Epithelial cell of esophagus (primary cell): ENCODE data around the gene OR8A1.
"Not testable (repeated sequence)": the region's sequence is repeated elsewhere in the genome, so short reads cannot be mapped to it uniquely, and the experiment has no call there.

Experiments used
- DNase-seq: peaks from one replicate; pipeline ENCODE4 v3.0.0; 2010; ENCODE audit warnings: low read depth
- H3K4me3 ChIP-seq: 2 replicates; pipeline ENCODE4 v1.5.1; 2011; ENCODE audit warnings: mild to moderate bottlenecking, low read length, control low read depth
- CTCF ChIP-seq: IDR thresholded peaks from 2 replicates; pipeline ENCODE4 v1.5.1; 2011; ENCODE audit warnings: low read depth, mild to moderate bottlenecking, low read length, control low read depth, inconsistent platforms; ENCODE audit not compliant: insufficient read depth; ENCODE audit errors: missing control alignments

Gene OR8A1

GRCh38 chr11:124586238-124586860 is 16.6 kb downstream of the OR8A1 start:
- no peak overlapping the region for H3K4me3 ChIP-seq
- peak; percentile 64 for DNase-seq
- TF ChIP-seq CTCF, result peak; percentile 78

GRCh38 chr11:124591430-124591829 is 21.6 kb downstream of the OR8A1 start:
- TF ChIP-seq CTCF, result no peak
- H3K4me3 ChIP-seq, result no peak overlapping the region
- no peak for DNase-seq

GRCh38 chr11:124592627-124593026 is 22.8 kb downstream of the OR8A1 start:
- no peak for TF ChIP-seq CTCF
- DNase-seq, result no peak
- no peak overlapping the region for H3K4me3 ChIP-seq

- DNase-seq, result no peak
- no peak for TF ChIP-seq CTCF
- H3K4me3 ChIP-seq, result no peak overlapping the region
Measured at GRCh38 chr11:124595302-124595701, 25.5 kb downstream of the OR8A1 start.

GRCh38 chr11:124597626-124598025 is 27.8 kb downstream of the OR8A1 start:
- no peak for TF ChIP-seq CTCF
- no peak overlapping the region for H3K4me3 ChIP-seq
- DNase-seq, result no peak

- no peak for TF ChIP-seq CTCF
- H3K4me3 ChIP-seq, result no peak overlapping the region
- DNase-seq, result no peak
Measured at GRCh38 chr11:124600621-124601320, 31.0 kb downstream of the OR8A1 start.

- TF ChIP-seq CTCF, result no peak
- peak; percentile 40 for DNase-seq
Measured at GRCh38 chr11:124602193-124602592, 32.4 kb downstream of the OR8A1 start.

GRCh38 chr11:124602723-124603122 is 32.9 kb downstream of the OR8A1 start:
- not testable (repeated sequence) for H3K4me3 ChIP-seq, DNase-seq

More at GRCh38 chr11:124602193-124602592, 32.4 kb downstream of the OR8A1 start:
- H3K4me3 ChIP-seq, result no peak overlapping the region
